Panc1 (cell line): ENCODE measurements around the gene BMP2K. TPM values are rescaled to one million over a fixed set of nuclear protein-coding genes. Genes with fewer than 3 reads are reported as not detected.

ENCODE experiments used
- ATAC-seq: fragments of 200-7000 bp; cut with Tn5 transposase; 2 replicates; pipeline ENCODE4 v1.9.1; 2020; ENCODE audit warnings: mild to moderate bottlenecking, moderate library complexity
- BruUV-seq: library from RNA; stranded (reverse); fragments of 400-500 nt; replicated peaks from 2 replicates; lab custom pipeline; 2021; lab: Mats Ljungman, UMichigan
- CTCF ChIA-PET: fragments of 300-600 bp; sonication (Branson Sonifier 250); formaldehyde crosslinking; loops from one replicate; lab custom pipeline; 2022; ENCODE audit warnings: antibody characterized with exemption; lab: Charles Lee
- POLR2A ChIA-PET: fragments of 300-600 bp; sonication (Branson Sonifier 250); formaldehyde crosslinking; loops from one replicate; lab custom pipeline; 2022; ENCODE audit warnings: antibody characterized with exemption; lab: Charles Lee
- DNase-seq: peaks from one replicate; pipeline ENCODE4 v3.0.0-alpha.2; 2010; ENCODE audit warnings: low read depth, low spot score
- H3K27ac ChIP-seq: 2 replicates; pipeline ENCODE4 v1.5.1; 2011; ENCODE audit warnings: mild to moderate bottlenecking, low read length, inconsistent platforms
- H3K27me3 ChIP-seq: fragments of 200-500 bp; sonication (Bioruptor generic); 2 replicates; pipeline ENCODE4 v1.6.0; 2014; ENCODE audit warnings: low read length, inconsistent platforms; ENCODE audit not compliant: control insufficient read depth, insufficient read depth
- H3K36me3 ChIP-seq: fragments of 200-500 bp; sonication (Bioruptor generic); 2 replicates; pipeline ENCODE4 v1.5.1; 2014; ENCODE audit warnings: inconsistent platforms, mild to moderate bottlenecking, low read length, moderate library complexity; ENCODE audit not compliant: control insufficient read depth, insufficient read depth
- H3K4me1 ChIP-seq: 2 replicates; pipeline ENCODE4 v1.5.1; 2011; ENCODE audit warnings: inconsistent platforms, mild to moderate bottlenecking, low read length, moderate library complexity; ENCODE audit not compliant: control insufficient read depth, insufficient read depth
- H3K4me3 ChIP-seq, 2 experiments: 2 replicates each; pipeline ENCODE4 v1.5.1; 2011 to 2012; ENCODE audit warnings: low read depth in 2 of 2, low read length in 2 of 2, mild to moderate bottlenecking in 2 of 2, inconsistent platforms in 1 of 2, moderate library complexity in 1 of 2
- H3K9me3 ChIP-seq: fragments of 200-500 bp; sonication (Bioruptor generic); 2 replicates; pipeline ENCODE4 v1.5.1; 2014; ENCODE audit warnings: low read depth, mild to moderate bottlenecking, inconsistent platforms, low read length, moderate library complexity; ENCODE audit not compliant: control insufficient read depth, insufficient read depth
- POLR2AphosphoS5 ChIP-seq: IDR thresholded peaks from 2 replicates; pipeline ENCODE4 v1.6.1; 2012; ENCODE audit warnings: mild to moderate bottlenecking, low read depth, low read length, moderate library complexity
- SIN3A ChIP-seq: IDR thresholded peaks from 2 replicates; pipeline ENCODE4 v1.6.1; 2012; ENCODE audit warnings: low read depth, mild to moderate bottlenecking, low read length, moderate library complexity, borderline replicate concordance; ENCODE audit not compliant: insufficient read depth
- TCF7L2 ChIP-seq: IDR thresholded peaks from 2 replicates; pipeline ENCODE4 v1.6.1; 2011; ENCODE audit warnings: mild to moderate bottlenecking, low read depth, low read length, inconsistent platforms
- in situ Hi-C: cut with HindIII; loops from 2 replicates; pipeline ENCODE4 v1.10.0; 2016; ENCODE audit warnings: low sequenced_read_pairs, low pct_unique_long_range_greater_than_20kb
- intact Hi-C: fragments of 100-400 bp; cut with micrococcal nuclease; formaldehyde crosslinking; loops from one replicate; pipeline ENCODE4 v1.10.0; 2022; ENCODE audit not compliant: unreplicated experiment
- total RNA-seq: library from RNA; stranded (reverse); gene quantifications from one replicate; pipeline ENCODE4 v1.2.1, GENCODE V29; 2021; ENCODE audit not compliant: unreplicated experiment
- TF ChIP-seq, protein P1 (sequence below): fragments of 450-650 bp; IDR thresholded peaks from 2 replicates; pipeline ENCODE4 v1.5.1; 2017; ENCODE audit warnings: mild to moderate bottlenecking
- TF ChIP-seq, protein P2 (sequence below), 2 experiments: IDR thresholded peaks; 2 replicates each; pipeline ENCODE4 v1.6.1; 2011 to 2012; ENCODE audit warnings: low read depth in 2 of 2, control low read depth in 1 of 2, low read length in 1 of 2, mild to moderate bottlenecking in 1 of 2, moderate library complexity in 1 of 2; ENCODE audit not compliant: insufficient read depth in 1 of 2

The BMP2K gene
- total RNA-seq, 1 experiment from 2014 or later: 23.3 TPM

DNA sequence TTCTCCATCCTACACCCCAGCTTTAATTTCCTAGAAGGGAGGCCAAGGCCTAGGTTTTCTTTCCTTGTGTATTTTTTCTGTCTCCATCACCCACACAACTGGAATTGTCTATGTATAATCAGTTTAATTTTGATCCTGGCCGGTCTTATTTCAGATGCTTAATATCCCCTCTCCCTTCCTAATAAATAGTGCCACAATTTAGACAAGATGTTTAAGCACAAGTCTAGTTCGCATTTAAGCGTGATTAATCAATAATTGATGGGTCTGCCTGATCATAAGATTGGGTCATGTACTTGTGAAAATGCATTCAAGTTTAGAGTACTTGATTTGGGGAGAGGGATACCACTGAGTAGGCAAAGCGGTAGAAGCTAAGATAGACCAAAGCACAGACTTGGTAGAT is 2.4 kb downstream of the BMP2K start:
- in situ Hi-C loops (no loop called here), intact Hi-C loops (no loop called here)
- Histone ChIP-seq H3K27me3 (no peaks in the 10 kb centered on the region), H3K4me3 (no peak overlapping the region), H3K36me3 (no peaks in the 10 kb centered on the region; the same call in 1 of the 2 replicates), H3K4me1 (peaks cover 20% of the 10 kb centered on the region), H3K27ac (no peak overlapping the region), H3K9me3 (no peaks in the 10 kb centered on the region)
- DNase-seq (no peak), ATAC-seq (no peak)
- POLR2A ChIA-PET: no interaction called here
- BruUV-seq: no TSS peak
- TF ChIP-seq SIN3A (no peak), POLR2AphosphoS5 (no peak), TCF7L2 (no peak)
- TF ChIP-seq, protein P1, sequence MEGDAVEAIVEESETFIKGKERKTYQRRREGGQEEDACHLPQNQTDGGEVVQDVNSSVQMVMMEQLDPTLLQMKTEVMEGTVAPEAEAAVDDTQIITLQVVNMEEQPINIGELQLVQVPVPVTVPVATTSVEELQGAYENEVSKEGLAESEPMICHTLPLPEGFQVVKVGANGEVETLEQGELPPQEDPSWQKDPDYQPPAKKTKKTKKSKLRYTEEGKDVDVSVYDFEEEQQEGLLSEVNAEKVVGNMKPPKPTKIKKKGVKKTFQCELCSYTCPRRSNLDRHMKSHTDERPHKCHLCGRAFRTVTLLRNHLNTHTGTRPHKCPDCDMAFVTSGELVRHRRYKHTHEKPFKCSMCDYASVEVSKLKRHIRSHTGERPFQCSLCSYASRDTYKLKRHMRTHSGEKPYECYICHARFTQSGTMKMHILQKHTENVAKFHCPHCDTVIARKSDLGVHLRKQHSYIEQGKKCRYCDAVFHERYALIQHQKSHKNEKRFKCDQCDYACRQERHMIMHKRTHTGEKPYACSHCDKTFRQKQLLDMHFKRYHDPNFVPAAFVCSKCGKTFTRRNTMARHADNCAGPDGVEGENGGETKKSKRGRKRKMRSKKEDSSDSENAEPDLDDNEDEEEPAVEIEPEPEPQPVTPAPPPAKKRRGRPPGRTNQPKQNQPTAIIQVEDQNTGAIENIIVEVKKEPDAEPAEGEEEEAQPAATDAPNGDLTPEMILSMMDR: no peak
- TF ChIP-seq, protein P2, sequence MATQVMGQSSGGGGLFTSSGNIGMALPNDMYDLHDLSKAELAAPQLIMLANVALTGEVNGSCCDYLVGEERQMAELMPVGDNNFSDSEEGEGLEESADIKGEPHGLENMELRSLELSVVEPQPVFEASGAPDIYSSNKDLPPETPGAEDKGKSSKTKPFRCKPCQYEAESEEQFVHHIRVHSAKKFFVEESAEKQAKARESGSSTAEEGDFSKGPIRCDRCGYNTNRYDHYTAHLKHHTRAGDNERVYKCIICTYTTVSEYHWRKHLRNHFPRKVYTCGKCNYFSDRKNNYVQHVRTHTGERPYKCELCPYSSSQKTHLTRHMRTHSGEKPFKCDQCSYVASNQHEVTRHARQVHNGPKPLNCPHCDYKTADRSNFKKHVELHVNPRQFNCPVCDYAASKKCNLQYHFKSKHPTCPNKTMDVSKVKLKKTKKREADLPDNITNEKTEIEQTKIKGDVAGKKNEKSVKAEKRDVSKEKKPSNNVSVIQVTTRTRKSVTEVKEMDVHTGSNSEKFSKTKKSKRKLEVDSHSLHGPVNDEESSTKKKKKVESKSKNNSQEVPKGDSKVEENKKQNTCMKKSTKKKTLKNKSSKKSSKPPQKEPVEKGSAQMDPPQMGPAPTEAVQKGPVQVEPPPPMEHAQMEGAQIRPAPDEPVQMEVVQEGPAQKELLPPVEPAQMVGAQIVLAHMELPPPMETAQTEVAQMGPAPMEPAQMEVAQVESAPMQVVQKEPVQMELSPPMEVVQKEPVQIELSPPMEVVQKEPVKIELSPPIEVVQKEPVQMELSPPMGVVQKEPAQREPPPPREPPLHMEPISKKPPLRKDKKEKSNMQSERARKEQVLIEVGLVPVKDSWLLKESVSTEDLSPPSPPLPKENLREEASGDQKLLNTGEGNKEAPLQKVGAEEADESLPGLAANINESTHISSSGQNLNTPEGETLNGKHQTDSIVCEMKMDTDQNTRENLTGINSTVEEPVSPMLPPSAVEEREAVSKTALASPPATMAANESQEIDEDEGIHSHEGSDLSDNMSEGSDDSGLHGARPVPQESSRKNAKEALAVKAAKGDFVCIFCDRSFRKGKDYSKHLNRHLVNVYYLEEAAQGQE (IDR thresholded peaks at IDR 0.05; ENCODE audit: insufficient read depth in 1 of 2, low read depth in 2 of 2, low read length in 1 of 2): no peak
- CTCF ChIA-PET: no interaction called here

DNA sequence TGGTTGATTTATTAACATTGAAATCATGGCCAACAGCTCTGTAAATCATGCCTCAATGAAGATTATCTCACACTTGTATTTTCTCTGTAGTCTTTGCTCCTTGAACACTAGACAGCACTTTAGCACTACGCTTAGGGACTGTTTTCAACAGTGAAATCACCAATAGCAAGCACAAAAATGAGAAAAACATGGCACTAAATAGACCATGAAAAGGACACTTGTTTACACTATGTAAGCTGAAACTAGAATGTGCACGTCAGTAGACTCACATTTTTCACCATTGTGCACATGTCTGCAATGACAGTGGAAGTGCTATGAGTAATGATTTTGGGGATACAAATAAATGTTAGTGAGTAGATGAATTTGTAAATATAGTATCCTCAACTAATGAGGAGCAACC is 3.1 kb downstream of the BMP2K start:
- CTCF ChIA-PET: no interaction called here
- in situ Hi-C loops: no loop called here

More for the DNA sequence above, 3.1 kb downstream of the BMP2K start:
- no peak for ATAC-seq
- no peaks in the 10 kb centered on the region for H3K9me3 ChIP-seq
- H3K36me3 ChIP-seq: no peaks in the 10 kb centered on the region; the same call in 1 of the 2 replicates
- intact Hi-C loops: no loop called here
- no peak overlapping the region for H3K4me3 ChIP-seq
- no peaks in the 10 kb centered on the region for H3K27me3 ChIP-seq
- POLR2A ChIA-PET: no interaction called here
- no peak for TF ChIP-seq TCF7L2
- TF ChIP-seq POLR2AphosphoS5: no peak
- no peak for TF ChIP-seq SIN3A
- TF ChIP-seq, protein P1: no peak
- TF ChIP-seq, protein P2 (IDR thresholded peaks at IDR 0.05; ENCODE audit: insufficient read depth in 1 of 2, low read depth in 2 of 2, low read length in 1 of 2): no peak
- BruUV-seq: no TSS peak
- H3K4me1 ChIP-seq: peaks cover 23% of the 10 kb centered on the region
- no peak overlapping the region for H3K27ac ChIP-seq
- DNase-seq: no peak
